ENCODE data around the gene ZBTB3.
"Not testable (repeated sequence)": the region's sequence is repeated elsewhere in the genome, so short reads cannot be mapped to it uniquely, and the experiment has no call there.

Gene ZBTB3

DNA sequence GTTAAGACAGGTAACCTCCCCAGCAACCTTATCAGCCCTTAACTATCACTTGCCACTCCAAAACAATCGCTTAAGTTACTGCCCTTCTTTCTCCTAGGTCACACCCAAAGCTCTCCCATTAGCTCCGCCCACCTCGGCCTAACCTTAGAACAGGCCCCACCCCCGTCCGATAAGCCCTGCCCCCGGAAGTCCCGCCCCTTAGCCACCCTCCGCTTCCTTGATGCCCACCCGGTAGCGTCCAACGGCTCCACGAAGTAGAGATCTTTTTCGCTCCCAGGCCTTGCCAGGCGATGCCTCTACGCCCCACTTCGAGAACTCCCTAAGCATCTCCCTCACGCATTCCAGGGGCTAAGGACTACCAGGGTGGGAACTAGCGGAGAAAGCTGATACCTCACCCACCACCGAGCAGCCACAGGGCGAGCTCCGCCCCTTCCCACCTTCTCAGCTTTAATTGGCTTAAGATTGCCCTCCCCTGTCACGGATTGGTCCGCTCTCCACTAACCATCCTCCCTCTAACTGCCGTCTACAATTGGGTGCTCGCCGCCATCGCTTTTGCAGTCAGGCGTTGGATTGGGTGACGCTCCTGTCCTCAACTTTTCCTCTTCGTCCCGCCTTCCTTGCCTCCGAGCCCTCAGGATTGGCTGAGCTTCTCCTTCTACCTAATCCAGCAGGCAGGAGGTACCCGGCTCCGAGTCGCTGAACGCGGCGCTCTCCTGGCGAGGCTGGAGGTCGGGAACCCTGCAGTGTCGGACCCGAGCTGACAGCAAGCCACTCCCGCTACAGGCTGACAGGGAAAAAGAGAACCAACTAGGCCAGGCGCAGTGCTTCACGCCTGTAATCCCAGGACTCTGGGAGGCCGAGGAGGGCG, at the start of gene ZBTB3:
TSS of gene ZBTB3 (minus strand) at position 425 of the 868 bp plus-strand sequence. CDS start 496 bp downstream, outside the sequence.
- peak; percentile 98 to 99 for DNase-seq

GRCh38 chr11:62801071-62801470, 47.1 kb upstream of the ZBTB3 start:
- no peak for DNase-seq

GRCh38 chr11:62799486-62799885, 45.5 kb upstream of the ZBTB3 start:
- DNase-seq, result no peak

DNA sequence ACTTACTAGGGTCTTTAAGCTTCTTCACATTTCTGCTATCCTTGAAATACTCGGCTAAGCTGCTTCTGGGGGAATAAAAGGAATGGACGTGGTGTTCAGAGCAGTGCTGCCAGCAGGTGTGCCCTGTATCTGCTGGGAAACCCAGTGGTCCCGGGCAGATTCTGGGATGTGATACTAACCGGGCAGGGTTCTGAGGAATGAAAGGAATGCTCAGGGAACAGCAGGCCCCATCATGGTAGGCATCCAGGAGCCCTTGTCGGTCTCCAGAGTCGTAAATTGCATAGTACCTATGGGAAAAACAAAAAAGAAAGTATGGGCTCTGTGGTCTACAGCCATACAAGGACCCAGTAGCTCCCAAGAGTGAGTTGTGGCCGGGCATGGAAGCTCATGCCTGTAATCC, 42.3 kb upstream of the ZBTB3 start:
- DNase-seq, result no peak

- DNase-seq, result no peak
Observed at GRCh38 chr11:62794201-62794775, 40.3 kb upstream of the ZBTB3 start.

DNA sequence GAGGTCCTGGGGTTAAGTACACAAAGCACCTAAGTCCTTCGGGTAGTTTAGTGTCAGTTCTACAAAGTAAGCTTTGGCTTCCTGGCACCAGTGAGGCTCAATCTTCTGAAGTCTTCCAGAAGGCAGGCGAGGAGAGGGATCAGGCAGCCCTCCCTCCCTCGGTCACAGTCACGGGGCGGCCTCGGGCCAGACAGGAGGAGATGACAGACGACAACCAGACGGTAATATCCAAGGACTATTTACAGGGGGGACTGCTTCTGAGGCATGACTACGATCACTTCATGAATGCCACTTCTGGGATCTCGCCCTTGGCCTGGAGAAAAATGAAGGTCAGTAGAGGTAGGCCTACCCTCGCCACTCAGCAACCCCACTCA, 38.2 kb upstream of the ZBTB3 start:
- no peak for DNase-seq

DNA sequence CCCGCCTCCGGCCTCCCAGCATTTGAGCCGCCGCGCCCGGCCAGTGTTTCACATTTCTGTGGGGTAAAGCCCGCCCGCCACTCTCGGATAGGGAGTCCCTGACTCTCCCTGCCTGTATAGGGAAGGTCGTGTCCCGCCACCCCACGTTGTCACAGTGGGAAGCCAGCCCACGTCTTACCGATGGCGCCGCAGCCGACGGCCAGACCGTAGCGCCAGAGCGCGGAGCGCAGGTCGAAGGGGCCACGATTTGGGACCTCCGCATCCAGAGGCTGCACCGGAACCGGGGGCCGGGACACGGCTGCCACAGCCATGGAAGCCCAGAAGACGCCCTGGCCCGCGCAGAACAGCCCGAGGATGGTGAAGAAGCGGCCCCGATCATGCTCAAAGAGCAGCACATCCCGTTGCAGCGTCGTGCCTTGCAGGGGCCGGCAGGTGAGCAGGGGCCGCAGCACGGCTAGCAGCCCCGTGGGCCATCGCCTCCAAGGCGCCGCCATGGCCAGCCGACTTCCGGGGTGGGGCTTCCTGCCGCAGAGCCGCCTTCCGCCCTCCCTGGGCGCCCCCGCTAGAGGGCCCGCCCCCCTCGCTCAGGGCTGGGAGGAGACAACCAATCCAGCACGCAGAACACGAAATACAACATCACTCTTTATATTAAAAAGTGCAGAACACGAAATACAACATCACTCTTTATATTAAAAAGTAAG, 37.7 kb upstream of the ZBTB3 start, which contains the start of gene TMEM223:
TSS of gene TMEM223 (minus strand) at position 506 of the 701 bp plus-strand sequence. CDS start at position 494, 12 bp downstream.
- DNase-seq, result peak; percentile 59 to 81

DNA sequence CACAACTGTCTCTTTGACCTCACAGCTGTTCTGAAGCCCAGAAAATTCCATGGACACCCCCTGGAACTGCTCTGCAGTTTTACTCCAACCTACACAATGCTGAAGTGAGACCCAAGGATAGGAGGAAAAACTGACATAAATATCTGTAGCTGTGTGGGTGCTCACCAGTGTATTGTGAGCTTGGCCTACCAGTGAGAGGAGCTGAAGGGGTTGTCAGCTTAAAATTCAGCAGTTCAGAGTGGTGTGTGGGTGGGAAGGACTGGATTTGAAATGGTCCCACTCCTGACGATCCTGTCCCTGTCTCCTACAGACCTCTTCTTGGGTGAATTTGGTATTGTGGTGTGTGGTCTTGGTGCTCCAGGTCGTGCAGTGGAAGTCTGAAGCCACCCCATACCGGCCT, 35.6 kb upstream of the ZBTB3 start:
- no peak for DNase-seq

DNA sequence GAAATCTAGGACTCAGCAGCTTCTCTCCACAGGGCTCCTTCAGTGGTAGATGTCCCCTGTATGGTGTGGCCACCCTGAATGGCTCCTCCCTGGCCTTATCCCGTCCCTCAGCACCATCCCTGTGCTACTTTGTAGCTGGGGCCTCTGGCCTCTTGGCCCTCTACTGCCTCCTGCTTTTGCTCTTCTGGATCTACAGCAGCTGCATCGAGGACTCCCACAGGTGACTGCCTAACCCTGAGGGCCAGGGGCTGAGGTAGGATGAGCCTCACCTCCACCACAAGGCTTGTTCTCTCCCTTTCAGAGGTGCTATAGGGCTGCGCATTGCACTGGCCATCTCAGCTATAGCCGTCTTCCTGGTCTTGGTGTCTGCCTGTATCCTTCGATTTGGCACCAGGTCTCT, 35.0 kb upstream of the ZBTB3 start:
- DNase-seq, result peak in 1 of 2 experiments; percentile 7

DNA sequence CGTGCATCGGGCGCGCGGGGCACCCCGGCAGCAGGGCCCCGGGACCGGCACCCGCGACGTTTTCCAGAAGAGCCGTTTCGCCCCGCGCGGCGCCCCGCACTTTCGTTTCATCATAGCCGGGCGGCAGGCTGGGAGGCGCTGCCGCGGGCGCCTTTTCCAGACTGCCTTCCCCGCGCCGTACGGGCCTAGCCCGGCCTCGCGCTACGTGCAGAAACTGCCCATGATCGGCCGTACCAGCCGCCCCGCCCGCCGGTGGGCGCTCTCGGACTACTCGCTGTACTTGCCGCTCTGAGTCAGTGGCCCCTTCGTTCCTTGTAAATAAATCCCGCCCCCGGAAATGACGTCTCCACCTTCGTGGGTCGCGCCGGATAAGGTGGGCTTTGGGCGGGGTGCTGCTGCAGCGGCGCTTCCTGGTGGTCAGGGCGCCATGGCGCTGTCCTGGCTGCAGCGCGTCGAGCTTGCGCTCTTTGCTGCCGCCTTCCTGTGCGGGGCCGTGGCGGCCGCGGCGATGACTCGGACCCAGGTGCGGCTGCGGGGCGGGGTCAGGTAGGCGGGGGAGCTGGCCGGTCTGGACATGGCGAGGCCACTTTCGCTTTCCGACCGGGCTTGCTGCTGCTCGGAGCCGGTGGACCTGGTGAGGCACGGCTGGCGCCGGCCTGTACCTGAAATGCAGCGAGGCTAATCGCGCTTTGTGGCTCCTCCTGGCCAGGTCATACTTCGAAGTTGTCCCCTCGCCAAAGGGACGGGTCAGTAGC, 33.2 kb upstream of the ZBTB3 start, which contains the start of gene TMEM179B:
TSS of gene TMEM179B (plus strand) at position 398 of the 755 bp plus-strand sequence. CDS start at position 428, 30 bp downstream.
- peak; percentile 95 to 97 for DNase-seq

DNA sequence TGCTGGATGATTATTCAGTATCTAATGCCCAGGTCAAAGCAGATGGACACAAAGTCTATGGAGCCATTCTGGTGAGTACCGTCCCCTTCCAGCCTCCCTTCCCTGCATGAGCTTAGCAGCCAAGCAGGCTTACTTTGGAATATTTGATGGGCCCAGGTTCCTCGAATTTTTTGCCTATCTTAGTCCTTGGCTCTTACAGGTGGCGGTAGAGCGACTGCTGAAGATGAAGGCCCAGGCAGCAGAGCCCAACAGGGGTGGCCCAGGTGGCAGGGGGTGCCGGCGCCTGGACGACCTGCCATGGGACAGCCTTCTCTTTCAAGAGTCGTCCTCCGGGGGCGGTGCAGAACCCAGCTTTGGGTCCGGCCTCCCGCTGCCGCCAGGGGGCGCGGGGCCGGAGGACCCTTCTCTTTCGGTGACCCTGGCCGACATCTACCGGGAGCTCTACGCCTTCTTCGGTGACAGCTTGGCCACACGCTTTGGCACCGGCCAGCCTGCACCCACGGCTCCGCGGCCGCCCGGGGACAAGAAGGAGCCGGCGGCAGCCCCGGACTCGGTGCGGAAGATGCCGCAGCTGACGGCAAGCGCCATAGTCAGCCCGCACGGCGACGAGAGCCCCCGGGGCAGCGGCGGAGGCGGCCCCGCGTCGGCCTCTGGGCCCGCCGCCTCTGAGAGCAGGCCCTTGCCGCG, 32.5 kb upstream of the ZBTB3 start:
- peak; percentile 76 to 80 for DNase-seq

- no peak for DNase-seq
Observed at GRCh38 chr11:62782753-62783152, 28.8 kb upstream of the ZBTB3 start.

DNA sequence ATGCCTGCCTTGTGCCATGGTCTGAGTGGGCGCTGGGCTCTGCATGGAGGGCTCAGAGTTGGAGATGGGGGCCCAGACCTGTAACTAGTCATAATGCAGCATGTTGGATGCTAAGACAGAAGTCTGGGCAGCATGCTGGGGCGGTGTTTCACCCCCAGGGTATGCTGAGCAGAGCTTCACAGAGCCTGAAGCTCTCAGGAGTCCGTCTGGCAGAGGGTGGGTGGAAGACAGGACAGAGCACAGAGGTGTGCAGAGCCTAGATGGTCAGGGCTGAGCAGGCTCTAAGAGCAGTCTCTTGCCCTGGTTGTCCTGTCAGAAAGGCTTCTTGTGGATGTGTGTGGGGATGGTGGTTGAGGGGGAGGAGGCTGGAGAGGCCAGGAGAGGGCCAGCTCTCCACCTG, 24.5 kb upstream of the ZBTB3 start:
- DNase-seq, result no peak

GRCh38 chr11:62777389-62777788, 23.4 kb upstream of the ZBTB3 start:
- no peak for DNase-seq

DNA sequence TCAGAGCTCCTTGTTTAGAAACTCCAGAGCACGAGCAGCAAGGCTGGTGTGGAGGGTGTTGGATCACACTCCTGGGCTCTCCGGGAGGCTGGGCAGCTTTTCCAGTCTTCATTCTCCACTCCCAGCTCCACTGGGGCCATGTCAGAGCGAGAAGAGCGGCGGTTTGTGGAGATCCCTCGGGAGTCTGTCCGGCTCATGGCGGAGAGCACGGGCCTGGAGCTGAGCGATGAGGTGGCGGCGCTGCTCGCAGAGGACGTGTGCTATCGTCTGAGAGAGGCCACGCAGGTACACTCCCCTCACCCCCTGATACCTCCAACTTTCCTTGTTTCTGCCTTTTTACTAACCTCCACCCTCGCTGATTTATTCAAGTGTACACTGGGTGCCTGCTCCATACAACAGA, 21.7 kb upstream of the ZBTB3 start:
- DNase-seq, result no peak

DNA sequence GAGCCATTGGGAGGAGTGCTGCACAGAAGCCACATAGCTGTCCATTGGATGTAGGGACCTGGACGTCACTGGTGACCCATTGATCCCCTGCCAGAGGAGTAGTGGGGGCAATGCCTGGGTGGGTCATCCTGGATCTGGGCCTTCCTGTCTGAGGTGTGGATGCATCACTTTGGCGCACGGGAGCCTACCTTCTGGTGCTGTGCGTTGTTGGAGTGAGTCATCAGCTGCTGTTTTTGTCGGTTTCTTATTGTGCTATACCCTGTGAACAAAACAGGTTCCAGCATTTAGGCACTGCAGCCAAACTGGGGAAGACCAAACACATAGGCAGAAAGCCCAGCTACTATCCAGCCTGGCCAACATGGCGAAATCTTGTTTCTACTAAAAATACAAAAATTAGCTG, 20.4 kb upstream of the ZBTB3 start:
- DNase-seq, result no peak

- DNase-seq, result peak; percentile 93 to 98
Observed at GRCh38 chr11:62771144-62772021, 17.4 kb upstream of the ZBTB3 start, which contains the start of gene TAF6L. Gene TAF6L, plus strand, starts transcription at chr11:62771396. Its CDS starts 4,388 bp downstream, at chr11:62775784.

DNA sequence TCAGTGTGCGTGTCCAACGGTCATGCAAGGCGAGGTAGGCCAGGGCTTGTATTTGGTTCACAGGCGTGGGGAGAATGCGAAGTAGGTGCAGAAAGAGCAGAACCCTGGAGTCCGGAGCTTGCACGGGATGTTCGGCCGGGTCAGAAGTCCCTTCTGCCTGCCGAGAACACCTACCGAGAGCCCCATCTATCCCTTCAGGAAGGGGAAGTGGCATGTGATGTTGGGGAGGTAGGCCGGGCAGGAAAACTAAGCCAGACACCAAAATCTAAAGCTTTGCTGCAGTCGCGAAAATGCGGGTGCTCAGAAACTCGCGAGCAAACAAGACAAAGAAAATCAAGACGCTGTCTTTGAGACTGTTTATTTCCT, 16.8 kb upstream of the ZBTB3 start:
- peak; percentile 51 to 71 for DNase-seq

DNA sequence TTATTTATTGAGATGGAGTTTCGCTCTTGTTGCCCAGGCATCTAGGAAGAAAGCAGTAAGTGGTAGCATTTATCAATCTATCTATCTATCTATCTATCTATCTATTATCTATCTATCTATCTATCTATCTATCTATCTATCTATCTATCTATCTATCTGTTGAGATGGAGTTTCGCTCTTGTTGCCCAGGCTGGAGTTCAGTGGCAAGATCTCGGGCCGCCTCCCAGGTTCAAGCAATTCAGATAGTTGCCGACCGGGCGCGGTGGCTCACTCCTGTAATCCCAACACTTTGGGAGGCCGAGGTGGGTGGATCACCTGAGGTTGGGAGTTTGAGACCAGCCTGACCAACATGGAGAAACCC, 6.9 kb upstream of the ZBTB3 start:
- not testable (repeated sequence) for DNase-seq

DNA sequence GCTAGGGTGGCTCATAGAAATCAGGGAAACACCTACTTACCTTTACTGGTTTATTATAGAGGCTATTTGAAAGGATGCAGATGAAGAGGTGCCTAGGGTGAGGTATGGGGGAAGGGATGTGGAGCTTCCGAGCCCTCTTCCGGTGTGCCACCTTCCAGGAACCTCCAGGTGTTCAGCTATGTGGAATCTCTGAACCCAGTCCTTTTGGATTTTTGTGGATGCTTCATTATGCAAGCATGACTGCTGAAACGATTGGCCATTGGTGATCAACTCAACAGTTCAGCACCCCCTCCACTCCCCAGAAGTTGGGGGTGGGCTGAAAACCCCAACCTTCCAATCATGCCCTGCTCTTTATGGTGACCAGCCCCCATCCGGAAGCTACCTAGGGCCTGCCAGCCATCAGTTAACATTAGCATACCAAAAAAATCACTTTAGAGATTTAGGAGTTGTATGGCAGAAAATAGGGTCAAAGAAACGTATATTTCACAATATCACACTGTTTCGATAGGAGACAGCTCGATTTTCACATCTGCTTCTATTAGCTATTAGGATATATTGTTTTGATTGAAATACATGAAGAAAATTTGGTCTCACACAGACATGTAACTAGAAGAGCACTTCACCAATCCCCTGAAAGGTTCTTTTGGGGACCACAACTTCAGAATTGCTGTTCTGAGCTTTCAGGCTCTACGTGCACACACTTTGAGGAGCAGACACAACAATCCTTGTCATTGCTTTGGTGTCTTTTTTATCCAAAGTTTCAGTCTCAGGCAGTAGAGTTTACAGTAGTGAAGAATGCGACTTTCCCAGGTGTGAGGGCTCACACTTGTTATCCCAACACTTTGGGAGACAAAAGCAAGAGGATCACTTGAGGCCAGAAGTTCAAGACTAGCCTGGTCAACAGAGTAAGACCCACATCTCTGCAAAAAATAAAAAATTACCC, 4.2 kb upstream of the ZBTB3 start:
- DNase-seq, result no peak

Measured in SHP77 (cell line).